Gastroesophageal sphincter (tissue), 4 donors: ENCODE measurements around the gene MAPK8IP3. TPM values are rescaled to one million over a fixed set of nuclear protein-coding genes. Genes with fewer than 3 reads are reported as not detected.

Experiments used
- ATAC-seq: fragments of 150-250 bp; one replicate; pipeline ENCODE4 v1.9.1; 2016; ENCODE audit warnings: mild to moderate bottlenecking, moderate library complexity
- H3K27ac ChIP-seq, 4 donors: fragments of 200-600 bp; sonication (generic) in 3 of 4; 1 replicate in 3 of 4; 2 replicates in 1 of 4; pipeline ENCODE4 v1.5.1; 2016 to 2019
- H3K27me3 ChIP-seq: fragments of 200-600 bp; sonication (generic); one replicate; pipeline ENCODE4 v1.5.1; 2019
- H3K36me3 ChIP-seq, 2 donors: fragments of 200-600 bp; sonication (generic); one replicate each; pipeline ENCODE4 v1.5.1; 2019; ENCODE audit warnings: control low read depth in 1 of 2
- H3K4me1 ChIP-seq, 3 donors: fragments of 200-600 bp; sonication (generic); 1 replicate in 2 of 3; 2 replicates in 1 of 3; pipeline ENCODE4 v1.5.1; 2016 to 2019; ENCODE audit warnings: control low read depth in 2 of 3
- H3K4me3 ChIP-seq, 2 donors: fragments of 200-600 bp; sonication (generic); one replicate each; pipeline ENCODE4 v1.5.1; 2019; ENCODE audit warnings: mild to moderate bottlenecking in 1 of 2, moderate library complexity in 1 of 2
- H3K9me3 ChIP-seq, 3 donors: fragments of 200-600 bp; sonication (generic); one replicate each; pipeline ENCODE4 v1.5.1; 2017 to 2019; ENCODE audit warnings: control low read depth in 2 of 3
- EP300 ChIP-seq: sonication (generic); formaldehyde crosslinking; IDR thresholded peaks from one replicate; pipeline ENCODE4 v1.6.1; 2017; ENCODE audit warnings: antibody characterized with exemption, mild to moderate bottlenecking
- POLR2A ChIP-seq, 2 donors: fragments of 450-650 bp; IDR thresholded peaks; one replicate each; pipeline ENCODE4 v1.6.1; 2017; ENCODE audit warnings: antibody characterized with exemption in 2 of 2, mild to moderate bottlenecking in 2 of 2, moderate library complexity in 1 of 2
- POLR2AphosphoS5 ChIP-seq: sonication (generic); formaldehyde crosslinking; IDR thresholded peaks from one replicate; pipeline ENCODE4 v1.6.1; 2017; ENCODE audit warnings: antibody characterized with exemption
- WGBS, 2 donors: methylation state at CpG; one replicate each; pipeline ENCODE4 v1.1.5; 2018; ENCODE audit warnings: low coverage in 1 of 2; 5-methylcytosine and 5-hydroxymethylcytosine counted together
- total RNA-seq, 4 donors: library from RNA; depleted of rRNA; stranded (reverse); fragments of >200 nt; gene quantifications; one replicate each; pipeline ENCODE4 v1.1.0, GENCODE V29; 2016
- TF ChIP-seq, protein P1 (sequence below), 4 experiments: fragments of 200-600 bp in 2 of 4; fragments of 450-650 bp in 2 of 4; sonication (generic) in 1 of 4; IDR thresholded peaks; one replicate each; pipeline ENCODE4 v1.5.1; 2017 to 2019; ENCODE audit warnings: antibody characterized with exemption in 4 of 4, mild to moderate bottlenecking in 2 of 4, moderate library complexity in 2 of 4

MAPK8IP3 gene
- total RNA-seq, 4 donors from 2014 or later, result 12.0 to 66.8 (median 33.1) TPM

- H3K4me1 ChIP-seq, result no peaks in the 10 kb centered on the region
- peaks cover 0 to 98% of the 10 kb centered on the region in 2 donors for H3K36me3 ChIP-seq
- H3K27ac ChIP-seq, result no peak overlapping the region
- 73 to 80% methylated on average over 1 to 3 of the region's 31 CpGs for WGBS, 2 donors
- TF ChIP-seq, protein P1, sequence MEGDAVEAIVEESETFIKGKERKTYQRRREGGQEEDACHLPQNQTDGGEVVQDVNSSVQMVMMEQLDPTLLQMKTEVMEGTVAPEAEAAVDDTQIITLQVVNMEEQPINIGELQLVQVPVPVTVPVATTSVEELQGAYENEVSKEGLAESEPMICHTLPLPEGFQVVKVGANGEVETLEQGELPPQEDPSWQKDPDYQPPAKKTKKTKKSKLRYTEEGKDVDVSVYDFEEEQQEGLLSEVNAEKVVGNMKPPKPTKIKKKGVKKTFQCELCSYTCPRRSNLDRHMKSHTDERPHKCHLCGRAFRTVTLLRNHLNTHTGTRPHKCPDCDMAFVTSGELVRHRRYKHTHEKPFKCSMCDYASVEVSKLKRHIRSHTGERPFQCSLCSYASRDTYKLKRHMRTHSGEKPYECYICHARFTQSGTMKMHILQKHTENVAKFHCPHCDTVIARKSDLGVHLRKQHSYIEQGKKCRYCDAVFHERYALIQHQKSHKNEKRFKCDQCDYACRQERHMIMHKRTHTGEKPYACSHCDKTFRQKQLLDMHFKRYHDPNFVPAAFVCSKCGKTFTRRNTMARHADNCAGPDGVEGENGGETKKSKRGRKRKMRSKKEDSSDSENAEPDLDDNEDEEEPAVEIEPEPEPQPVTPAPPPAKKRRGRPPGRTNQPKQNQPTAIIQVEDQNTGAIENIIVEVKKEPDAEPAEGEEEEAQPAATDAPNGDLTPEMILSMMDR (IDR thresholded peaks at IDR 0.05), result no peak
- TF ChIP-seq POLR2AphosphoS5 (no peak), EP300 (no peak), POLR2A (IDR thresholded peaks at IDR 0.05) (no peak)
- no peaks in the 10 kb centered on the region for H3K9me3 ChIP-seq
- no peak for ATAC-seq
- H3K4me3 ChIP-seq, result no peak overlapping the region
- no peaks in the 10 kb centered on the region for H3K27me3 ChIP-seq
Observed at GRCh38 chr16:1746693-1747195, 40.7 kb downstream of the MAPK8IP3 start.

GRCh38 chr16:1747934-1748333 lies 41.9 kb downstream of the MAPK8IP3 start:
- H3K9me3 ChIP-seq, result no peaks in the 10 kb centered on the region
- ATAC-seq, result no peak
- no peak overlapping the region for H3K4me3 ChIP-seq
- H3K4me1 ChIP-seq, result no peaks in the 10 kb centered on the region
- peaks cover 0 to 100% of the 10 kb centered on the region in 2 donors for H3K36me3 ChIP-seq
- H3K27ac ChIP-seq, result no peak overlapping the region
- no peak for TF ChIP-seq EP300
- no peak for TF ChIP-seq POLR2AphosphoS5
- TF ChIP-seq, protein P1 (IDR thresholded peaks at IDR 0.05), result no peak
- H3K27me3 ChIP-seq, result no peaks in the 10 kb centered on the region
- 80% methylated on average over 4 of the region's 11 CpGs; no CpG with 5 or more reads in 1 of the 2 donors for WGBS, 2 donors

DNA sequence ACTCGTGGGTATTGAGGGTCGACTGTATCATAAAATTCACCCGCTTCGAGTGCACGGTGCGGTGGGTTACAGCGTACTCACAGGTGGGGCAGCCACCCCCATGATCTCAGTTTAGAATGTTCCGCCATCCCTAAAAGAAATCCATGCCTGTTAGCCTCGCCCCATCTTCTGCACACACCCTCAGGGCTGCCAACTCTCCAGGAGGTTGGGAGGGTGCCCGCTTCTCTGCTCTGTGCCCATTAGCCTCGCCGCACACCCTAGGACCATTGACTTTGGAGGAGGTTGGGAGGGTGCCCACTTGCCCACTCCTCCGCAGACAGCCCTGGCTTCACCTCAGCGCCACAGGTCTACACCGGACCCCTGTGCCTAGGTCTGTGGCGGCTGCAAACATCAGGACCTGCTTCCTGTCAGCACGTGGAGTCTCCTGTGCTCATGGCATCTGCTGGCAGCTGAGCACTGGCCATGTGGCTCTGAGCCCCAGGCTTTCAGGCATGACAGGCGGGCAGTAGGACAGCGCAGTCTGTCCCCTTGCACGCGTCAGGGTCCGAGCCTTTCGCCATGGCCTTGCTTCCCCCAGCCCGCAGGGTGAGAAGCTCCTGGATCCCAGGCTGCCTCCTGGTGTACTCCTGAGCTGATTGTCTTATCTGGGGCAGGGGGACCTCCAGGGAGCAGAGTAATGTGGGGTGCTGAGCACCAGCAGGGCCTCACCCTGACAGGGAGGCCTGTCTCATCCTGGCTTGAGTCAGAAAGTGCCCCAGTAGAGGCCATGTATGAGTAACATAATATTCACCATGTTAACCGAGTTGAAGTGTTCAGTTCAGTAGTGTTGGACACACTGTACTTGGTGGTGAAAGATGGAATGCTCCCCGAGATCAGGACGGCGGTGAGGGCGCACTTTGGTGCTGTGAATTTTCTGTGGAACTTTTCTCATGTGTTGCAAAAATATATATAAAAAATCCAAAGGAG lies 43.4 kb downstream of the MAPK8IP3 start:
- Histone ChIP-seq H3K27ac (no peak overlapping the region), H3K27me3 (no peaks in the 10 kb centered on the region), H3K9me3 (no peaks in the 10 kb centered on the region), H3K4me3 (no peak overlapping the region), H3K36me3 (peaks cover 0 to 99% of the 10 kb centered on the region in 2 donors), H3K4me1 (no peaks in the 10 kb centered on the region)
- ATAC-seq, result no peak
- WGBS, 2 donors, result 94% methylated on average over 6 to 13 of the region's 29 CpGs
- TF ChIP-seq POLR2AphosphoS5 (no peak), POLR2A (IDR thresholded peaks at IDR 0.05) (no peak), EP300 (no peak)
- TF ChIP-seq, protein P1 (IDR thresholded peaks at IDR 0.05), result no peak

- ATAC-seq, result no peak
- Histone ChIP-seq H3K27ac (no peak overlapping the region), H3K36me3 (peaks cover 0 to 98% of the 10 kb centered on the region in 2 donors), H3K4me3 (no peak overlapping the region), H3K9me3 (no peaks in the 10 kb centered on the region), H3K4me1 (no peaks in the 10 kb centered on the region), H3K27me3 (no peaks in the 10 kb centered on the region)
- TF ChIP-seq POLR2A (IDR thresholded peaks at IDR 0.05) (no peak), EP300 (no peak), POLR2AphosphoS5 (no peak)
- TF ChIP-seq, protein P1 (IDR thresholded peaks at IDR 0.05), result no peak
- WGBS, 2 donors, result 100% methylated on average over 1 to 4 of the region's 16 CpGs
Observed at GRCh38 chr16:1751946-1752345, 46.0 kb downstream of the MAPK8IP3 start.
